Transverse colon (tissue), 4 donors: ENCODE results near the gene BCL2L1.

Source experiments
- CTCF ChIP-seq, 5 experiments: fragments of 200-600 bp in 3 of 5; fragments of 450-650 bp in 2 of 5; sonication (generic) in 3 of 5; IDR thresholded peaks; 1 replicate in 2 of 5; 2 replicates in 3 of 5; pipeline ENCODE4 v1.5.1; 2016 to 2017; ENCODE audit warnings: antibody characterized with exemption in 5 of 5, inconsistent platforms in 3 of 5, mild to moderate bottlenecking in 2 of 5, moderate library complexity in 1 of 5
- POLR2A ChIP-seq: fragments of 450-650 bp; IDR thresholded peaks from one replicate; pipeline ENCODE4 v1.6.1; 2016; ENCODE audit warnings: antibody characterized with exemption, mild to moderate bottlenecking, moderate library complexity
- POLR2AphosphoS5 ChIP-seq, 3 donors: sonication (generic); formaldehyde crosslinking; IDR thresholded peaks; one replicate each; pipeline ENCODE4 v1.6.1; 2016; ENCODE audit warnings: antibody characterized with exemption in 3 of 3

- TF ChIP-seq POLR2AphosphoS5 (IDR thresholded peaks at IDR 0.05): no peak
- no peak for TF ChIP-seq POLR2A
- TF ChIP-seq CTCF (IDR thresholded peaks at IDR 0.05): no peak
Observed at GRCh38 chr20:31701591-31701990, 21.1 kb downstream of the BCL2L1 start.
